Astrocyte (in vitro differentiated cells and primary cell): ENCODE results near the gene PDCD2L.

Experiments
- CTCF ChIP-seq: IDR thresholded peaks from 2 replicates; pipeline ENCODE4 v1.5.1; 2011; ENCODE audit warnings: low read depth, mild to moderate bottlenecking, inconsistent platforms, low read length, moderate library complexity; ENCODE audit not compliant: insufficient read depth
- EZH2 ChIP-seq: IDR thresholded peaks from 2 replicates; pipeline ENCODE4 v1.6.1; 2012; ENCODE audit warnings: mild to moderate bottlenecking, low read length, inconsistent platforms; ENCODE audit not compliant: insufficient read depth

DNA sequence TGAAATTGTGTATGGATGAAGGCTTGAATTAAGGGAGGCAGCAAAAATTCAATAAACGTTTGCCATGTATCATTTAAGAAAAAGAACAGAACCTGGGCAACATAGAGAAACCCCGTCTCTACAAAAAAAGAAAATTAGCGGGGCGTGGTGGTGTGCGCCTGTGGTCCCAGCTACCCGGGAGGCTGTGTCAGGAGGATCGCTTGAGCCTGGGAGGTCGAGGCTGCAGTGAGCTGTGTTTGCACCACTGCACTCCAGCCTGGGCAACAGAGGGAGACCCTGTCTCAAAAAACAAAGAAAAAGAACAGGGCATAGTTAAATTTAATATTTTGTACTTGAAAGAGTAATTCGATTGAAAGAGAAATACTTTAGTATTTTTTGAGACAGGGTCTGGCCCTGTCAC, 25.4 kb downstream of the PDCD2L start:
- TF ChIP-seq CTCF (no peak), EZH2 (no peak)
